Activated CD4-positive, CD25-positive, alpha-beta regulatory T cell treated with anti-CD3 and anti-CD28 coated beads, Interleukin-2, amount 50 U/mL, for 16 hours (primary cell): Measurements from ENCODE around the gene DHX58.
A peak's percentile ranks its signal among the peaks of the same experiment; 100 is the strongest.

Source experiments
- DNase-seq: peaks from one replicate; pipeline ENCODE4 v3.0.0-alpha.2; 2020; ENCODE audit warnings: low read depth, low spot score

The DHX58 gene

DNA sequence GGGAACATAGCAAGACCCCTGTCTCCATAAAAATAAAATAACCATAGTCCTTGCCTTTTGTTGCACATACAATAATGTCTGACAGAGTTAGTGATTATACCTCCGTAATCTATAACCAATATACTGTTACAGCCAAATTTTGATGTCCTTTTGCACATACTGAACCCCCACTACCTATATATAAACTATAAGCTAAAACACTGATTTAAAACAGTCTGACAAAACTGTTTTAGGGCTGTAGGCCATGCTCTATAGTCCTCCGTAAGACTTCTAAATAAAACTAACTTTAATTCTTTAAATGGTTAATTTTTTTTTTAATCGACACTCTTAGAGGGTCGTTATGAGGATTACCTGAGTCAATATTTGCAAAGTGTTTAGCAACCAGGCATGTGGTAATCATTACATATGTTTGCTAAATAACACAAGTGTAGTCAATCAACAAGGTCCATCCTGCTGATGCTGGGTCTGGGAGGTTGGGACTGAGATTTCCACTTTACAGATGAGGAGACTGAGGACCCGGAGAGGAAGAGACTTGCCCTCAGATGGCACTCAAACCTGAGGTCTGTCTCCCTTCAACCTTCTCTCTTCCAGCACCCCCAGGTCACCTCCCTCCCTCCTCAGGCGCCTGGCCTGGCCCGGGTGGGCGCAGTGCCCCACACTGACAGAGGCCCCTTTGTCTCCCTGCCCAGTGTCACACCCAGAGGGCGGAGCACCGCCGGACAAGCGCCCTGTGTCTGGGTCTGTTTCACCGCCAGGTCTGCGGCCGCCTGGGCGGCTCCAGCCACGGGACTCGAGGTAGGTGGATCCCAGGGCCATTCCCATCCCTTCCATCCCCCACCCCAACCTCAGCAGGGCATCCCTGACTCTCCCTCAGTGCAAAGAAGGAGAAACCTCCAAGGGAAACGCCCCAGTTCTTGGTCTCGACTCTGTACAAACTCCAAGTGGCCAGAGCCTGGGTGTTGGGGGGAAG lies 24.5 kb downstream of the DHX58 start:
- no peak for DNase-seq

DNA sequence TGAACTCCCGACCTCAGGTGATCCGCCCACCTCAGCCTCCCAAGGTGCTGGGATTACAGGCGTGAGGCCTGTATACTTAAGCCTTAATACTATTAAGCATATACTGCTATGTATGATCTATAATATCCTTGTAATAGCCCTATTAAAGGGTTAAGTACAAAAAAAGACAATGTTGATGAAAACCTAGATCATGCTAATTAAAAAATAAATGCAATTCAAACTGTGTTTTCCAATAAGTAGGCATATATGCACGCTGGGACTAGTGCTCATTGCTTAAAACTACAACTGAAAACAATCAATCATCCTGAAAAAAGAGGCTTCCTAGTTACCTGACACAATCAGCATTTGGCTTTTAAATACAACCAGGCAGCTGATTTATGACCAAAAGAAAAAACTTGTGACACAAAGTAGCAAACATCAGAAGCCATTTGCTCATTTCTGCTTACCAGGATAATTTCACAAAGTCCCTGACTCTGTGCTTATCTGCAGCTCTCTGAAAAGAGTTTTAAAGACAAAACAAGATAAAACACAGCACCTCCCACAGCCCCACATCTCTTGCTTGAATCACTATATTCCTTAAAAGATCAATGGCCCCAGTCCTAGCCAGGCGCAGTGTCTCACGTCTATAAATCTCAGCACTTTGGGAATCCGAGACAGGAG lies 25.3 kb downstream of the DHX58 start:
- DNase-seq: no peak

DNA sequence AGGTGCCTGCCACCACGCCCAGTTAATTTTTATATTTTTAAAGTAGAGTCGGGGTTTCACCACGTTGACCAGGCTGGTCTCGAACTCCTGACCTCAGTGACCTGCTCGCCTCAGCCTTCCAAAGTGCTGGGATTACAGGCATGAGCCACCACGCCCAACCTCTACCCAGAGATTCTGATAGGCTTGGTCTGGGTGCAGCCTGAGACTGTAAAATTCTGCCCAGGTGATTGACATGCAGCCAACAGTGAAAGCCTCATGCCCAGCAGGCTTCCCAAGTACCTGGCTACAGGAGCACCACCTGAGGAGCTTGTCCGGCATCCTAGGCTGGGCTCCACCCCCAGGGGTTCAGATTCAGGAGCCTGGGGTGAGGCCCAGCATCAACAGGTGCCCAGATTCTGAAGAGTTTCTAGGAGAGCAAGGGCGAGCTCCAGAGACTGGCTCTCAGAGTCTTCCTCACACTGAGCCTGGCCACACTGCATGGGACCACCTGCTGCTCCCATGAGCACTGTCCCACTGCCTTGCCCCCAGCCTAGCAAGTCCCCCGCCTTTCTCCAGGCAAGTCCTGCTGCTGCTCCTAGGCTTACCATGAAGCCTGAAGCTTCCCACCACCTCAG lies 30.9 kb downstream of the DHX58 start:
- no peak for DNase-seq

DNA sequence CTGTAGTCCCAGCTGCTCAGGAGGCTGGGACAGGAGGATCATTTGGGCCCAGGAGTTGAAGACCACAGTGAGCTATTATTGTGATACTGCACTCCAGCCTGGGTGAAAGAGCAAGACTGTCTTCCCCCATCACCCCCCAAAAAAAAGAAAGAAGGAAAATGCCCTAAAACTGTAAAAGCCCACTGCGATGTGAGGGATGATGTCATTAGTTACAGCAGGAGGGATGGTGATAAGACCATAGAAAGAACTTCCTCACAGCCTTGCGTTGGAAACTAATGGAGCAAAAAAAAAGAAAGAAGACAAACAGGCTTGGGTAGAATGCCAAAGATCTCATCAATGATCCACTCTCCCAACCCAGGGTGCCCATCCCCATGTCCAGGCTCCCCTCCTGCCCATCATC lies 33.0 kb downstream of the DHX58 start:
- DNase-seq: no peak

DNA sequence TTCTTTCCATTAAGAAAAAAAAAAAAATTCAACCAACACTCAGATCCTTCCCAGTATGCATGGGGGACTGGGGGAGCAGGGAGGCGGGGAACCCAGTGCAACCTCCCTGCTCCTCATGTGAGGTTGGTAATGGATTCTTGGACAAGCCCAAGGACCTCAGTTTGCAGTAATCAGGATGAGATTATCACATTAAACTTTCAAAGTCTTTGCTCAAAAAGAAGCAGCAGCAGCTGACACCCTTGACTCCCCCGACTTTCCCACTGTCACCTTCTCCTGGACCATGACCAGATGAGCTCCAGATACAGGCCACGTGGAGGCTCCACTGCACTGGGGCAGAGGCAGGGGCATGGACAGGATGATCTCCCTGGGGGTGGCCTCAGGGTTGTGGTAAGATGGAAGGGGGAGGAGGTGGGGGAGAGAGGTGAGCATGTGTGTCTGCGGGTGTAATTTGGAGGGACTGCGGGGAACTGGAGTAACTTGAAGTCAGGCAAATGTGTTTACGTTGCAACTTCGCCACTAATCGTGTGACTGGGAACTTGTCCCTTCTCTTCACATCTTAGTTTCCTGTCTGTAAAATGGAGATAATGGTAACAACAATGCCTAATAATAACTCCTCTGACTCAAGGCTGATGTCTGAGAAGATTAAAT lies 34.0 kb downstream of the DHX58 start:
- DNase-seq: no peak

DNA sequence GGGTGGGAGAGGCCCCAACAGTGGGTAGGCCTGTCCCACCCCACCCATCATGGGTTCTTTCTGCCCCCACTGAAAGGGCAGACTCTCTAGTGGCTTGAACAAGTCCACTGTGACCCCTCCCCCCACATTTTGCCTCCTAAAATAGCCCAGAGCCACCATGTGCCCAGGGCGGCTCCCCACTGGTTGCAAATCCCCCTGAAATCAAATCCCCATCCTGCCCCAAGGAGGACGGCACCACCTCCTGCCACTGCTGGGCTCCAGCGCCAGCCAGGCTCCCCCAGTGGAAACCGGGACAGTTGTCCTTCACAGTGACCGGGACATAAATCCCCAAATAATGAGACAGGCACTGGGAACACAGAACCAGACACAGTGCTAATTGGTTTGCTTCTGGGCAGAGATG lies 34.8 kb downstream of the DHX58 start:
- DNase-seq: no peak

DNA sequence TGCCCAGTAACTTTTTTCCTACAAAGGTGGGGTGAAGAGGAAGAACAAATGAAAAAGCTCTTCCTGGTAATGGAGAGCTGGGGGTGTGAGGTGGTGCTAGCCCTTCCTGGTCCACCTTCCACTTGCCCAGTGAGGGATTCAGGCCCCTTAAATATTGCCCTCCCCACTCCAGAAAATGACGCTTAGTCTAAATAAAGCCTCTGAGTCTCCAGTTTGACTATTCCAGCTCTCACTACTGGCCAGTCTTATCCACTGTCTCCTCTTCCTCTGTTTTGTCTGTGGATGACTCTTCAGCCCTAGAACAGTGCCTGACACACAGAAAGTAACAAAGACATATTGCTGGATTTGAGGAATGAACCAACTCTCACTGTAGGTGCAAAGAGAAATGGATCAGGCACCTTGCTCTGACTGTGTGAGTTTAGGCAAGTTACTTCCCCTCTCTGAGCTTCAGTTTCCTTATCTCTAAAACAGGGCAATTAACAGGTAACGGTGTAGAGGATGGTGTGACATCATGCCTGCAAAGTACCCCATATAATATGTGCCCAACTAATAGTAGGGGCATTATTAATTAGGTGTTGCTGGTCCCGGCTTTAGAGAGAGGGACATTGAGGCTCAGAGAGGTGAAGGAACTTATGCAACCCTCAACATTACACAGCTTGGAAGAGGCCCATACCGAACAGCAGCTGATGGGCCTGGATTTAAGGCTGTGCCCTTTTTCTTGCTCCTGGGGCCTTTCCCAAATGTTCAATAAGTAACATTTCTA lies 35.5 kb downstream of the DHX58 start:
- DNase-seq: no peak

DNA sequence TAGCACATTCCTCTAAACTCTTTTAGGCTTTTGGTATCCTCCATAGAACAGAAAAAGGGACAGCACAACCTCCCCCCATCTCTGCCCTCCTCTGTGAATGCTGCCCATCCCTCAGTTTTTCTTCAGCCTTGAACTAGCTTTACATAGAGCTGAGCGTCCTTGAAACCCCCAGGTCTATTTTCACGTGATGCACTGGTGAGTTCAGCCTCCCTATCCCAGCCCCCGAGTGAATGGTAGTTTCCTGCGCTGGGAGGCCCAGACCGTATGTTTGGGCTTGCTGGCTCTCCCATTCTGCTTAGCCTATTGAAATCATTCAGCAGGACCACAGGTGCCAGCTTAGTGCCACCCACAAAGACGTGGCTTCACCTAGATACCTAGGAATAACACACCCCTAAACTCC lies 36.7 kb downstream of the DHX58 start:
- DNase-seq: no peak

DNA sequence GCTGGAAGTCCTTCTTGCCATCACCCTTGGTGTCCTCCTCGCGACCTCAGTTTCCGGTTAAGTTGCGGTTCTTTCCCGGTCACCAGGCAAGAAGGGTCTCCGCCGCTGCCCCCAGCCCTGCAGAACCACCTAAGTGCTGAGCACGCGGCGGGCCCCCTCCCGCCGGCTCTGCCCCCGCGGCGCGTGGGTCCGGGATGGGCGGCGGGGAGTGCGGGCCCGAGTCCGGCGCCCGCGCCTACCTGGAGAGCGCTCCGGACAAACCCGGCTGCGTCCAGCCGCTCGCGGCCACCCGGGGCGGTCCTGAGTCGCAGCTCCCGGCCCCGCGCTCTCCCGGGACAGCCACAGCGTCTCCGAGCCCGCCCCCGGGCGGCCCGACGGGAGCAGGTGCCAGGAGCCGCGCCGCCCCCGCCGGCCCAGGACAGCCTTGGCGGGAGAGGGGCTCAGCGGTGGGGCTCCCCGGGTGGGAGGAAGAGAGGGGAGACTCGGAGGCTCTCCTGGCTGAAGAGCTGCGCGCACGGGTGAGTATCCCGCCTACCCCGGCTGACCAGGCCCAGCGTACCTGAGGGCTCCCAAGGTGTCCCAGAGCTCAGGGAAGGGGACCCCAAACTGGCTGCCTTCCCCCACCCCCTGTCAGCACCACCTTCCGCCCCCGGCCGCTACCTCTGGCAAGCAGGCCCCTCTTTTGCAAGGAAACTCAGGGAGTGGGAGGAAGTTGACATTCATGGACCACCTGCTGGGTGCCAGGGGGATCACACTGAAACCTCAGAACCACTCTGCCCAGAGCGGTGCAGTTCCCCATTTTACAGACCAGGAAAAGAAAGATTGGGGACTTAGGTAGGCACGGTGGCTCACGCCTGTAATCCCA lies 40.0 kb downstream of the DHX58 start:
- no peak for DNase-seq

DNA sequence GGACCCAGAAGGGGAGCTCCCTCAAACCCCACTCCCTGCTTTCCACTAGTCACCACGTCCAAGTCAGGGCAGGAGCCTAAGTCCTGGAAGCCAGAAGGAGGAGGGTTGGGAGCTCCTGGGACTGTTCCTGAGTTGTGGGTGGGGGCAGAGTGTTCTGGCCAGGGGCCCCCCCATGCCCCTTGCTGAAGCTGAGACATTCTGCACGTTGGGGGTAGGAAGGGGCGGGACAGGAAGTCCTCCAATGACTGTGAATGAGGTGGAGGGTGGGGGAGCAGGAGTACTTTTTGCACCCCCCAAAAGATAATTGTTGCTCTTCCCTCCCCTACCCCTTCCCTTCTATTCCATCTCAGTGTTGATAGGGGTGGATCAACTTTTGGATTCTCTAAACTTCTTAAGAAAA lies 40.7 kb downstream of the DHX58 start:
- DNase-seq: no peak

DNA sequence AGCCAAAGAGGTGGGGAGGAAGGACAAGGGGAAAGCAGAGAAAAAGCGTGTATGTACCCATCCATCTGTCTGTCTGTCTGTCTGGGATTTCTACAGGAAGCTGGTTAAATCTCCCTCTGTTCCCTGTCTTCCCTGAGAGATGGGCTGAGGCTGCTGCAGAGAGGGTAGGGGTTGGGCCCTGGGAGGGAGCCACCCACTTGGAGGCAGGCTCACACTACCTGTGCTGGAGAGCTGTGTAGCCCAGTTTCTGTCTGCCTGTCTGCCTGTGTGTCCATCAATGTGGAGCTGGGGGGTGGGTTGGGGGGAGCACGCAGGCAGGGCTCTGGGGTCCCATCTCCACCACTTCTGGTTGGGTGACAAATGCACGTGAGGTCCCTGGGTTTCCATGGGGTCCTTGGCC lies 43.5 kb downstream of the DHX58 start:
- no peak for DNase-seq

DNA sequence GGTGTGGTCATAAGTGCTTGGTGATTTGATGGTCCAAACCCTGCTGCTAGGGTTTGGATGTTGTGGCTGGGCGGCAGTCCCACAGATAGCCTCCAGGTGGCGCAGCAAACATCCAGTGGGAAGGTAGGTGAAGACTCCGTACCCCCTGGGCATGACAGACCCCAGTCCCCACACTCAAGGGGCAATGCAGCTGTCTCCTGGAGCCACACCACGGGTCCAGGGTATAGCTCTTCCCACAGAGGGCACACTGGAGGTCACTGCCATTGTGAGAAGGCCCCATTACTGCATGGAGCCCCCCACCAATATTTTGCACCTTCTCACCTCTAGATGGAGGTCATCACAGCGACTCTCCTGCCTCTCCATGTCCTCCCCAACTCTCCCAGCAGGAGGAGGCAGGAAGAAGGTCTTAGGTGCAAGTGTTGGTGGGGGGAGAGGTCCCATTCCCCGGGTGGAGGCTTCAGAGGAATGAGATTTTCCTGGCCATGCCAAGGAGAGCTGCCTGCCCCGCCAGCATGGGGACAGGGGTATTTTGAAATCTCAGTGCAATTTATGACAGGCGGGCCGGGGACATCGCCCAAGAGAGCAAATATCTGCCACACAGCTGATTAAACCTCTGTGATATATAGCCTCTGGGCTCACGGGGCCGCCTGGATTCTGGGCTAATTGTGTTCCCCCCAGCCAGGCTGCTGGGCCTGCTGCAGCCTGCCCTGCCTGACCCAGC lies 45.0 kb downstream of the DHX58 start:
- DNase-seq: peak; percentile 36

DNA sequence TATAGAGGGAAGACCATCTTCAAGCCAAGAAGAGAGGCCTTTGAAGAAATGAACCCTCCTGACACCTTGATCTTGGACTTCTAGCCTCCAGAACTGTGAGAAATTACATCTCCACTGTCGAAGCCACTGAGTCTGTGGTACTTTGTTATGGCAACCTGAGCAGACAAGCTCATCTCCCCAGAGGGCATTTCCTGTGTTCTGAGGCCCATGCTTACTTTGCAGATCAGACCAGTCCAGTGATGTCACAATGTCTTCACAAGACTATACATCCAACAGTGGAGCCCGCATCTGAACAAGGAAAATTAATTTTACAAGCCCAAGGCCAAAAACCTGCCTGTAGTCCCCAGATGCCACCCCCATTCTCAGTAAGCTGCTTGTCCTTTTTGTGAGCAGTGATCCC lies 47.3 kb downstream of the DHX58 start:
- no peak for DNase-seq

DNA sequence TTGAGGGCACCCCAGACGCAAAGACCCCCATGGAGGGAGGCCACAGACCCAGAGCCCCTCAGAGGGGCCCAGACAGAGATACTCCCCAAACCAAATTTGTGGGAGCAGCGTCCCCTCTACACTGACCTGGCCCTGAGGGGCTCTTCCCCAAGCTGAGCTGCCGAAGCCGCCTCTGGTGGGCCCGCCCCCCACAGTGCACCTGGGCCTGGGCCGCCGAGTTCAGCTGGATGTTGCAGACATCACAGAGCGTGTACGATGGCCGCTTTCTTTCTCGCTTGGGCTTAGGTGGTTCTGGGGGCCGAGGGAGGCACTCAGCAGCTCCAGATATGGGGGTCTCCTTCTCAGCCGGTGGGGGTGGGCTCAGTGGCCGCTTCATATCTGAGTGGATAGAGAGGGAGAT lies 49.8 kb downstream of the DHX58 start:
- DNase-seq: no peak

DNA sequence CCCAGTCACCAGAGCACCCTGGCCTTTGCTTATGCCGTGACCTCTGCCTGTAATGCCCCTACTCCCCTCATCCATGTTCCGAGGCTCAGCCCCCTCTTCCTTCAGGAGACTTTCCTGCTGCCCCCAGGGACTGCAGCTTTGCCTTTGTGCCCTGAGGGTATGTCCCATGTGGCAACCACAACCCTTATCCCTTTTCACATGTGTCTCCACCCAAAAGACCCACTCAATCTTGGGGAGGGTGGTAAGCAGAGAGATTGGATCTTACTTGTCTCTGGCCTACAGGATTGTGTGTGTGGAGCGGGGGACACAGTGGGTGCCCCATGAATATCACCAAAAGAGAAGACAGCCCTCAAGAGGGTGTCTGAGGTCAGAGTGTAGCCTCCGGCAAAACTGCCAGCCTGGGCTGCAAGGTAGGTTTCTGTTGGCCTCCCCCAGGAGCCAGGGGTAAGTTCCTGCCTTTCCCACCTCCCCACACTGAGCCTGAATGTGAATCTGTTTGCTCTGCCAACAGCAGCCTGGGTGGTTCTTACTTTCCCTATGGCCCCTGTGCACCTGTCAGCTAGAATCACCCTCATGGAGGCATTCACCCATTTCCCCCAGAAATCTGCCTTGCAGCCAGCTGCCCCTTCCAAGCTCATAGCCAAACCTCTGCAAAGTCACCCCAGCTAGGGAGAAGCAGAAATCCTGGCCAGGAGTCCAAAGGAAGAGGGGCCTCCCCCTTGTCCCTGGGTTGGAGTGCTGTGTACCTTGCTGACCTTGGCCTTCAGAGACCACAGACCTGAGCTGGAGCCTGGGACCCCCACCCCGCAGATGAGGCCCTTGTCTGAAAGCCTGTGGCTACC lies 50.6 kb downstream of the DHX58 start:
- no peak for DNase-seq

DNA sequence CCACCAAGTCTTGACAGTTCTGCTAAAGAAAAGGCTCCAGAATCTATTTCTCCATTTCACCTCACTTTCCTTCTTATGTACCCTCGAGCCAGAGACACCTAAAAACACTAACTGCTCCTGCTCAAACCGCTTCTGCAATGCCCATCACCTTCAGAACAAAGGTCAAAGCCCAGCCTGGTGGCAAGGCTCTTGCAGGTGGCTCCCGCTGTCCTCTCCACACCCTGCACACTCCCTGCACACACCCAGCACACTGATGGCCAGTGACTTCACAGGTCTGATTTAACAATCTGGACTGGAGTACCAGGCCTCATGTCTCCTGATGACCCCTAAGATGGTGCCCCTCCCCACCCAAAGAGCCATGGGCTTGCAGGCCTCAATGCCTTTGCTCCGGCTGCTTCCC lies 52.3 kb downstream of the DHX58 start:
- no peak for DNase-seq

DNA sequence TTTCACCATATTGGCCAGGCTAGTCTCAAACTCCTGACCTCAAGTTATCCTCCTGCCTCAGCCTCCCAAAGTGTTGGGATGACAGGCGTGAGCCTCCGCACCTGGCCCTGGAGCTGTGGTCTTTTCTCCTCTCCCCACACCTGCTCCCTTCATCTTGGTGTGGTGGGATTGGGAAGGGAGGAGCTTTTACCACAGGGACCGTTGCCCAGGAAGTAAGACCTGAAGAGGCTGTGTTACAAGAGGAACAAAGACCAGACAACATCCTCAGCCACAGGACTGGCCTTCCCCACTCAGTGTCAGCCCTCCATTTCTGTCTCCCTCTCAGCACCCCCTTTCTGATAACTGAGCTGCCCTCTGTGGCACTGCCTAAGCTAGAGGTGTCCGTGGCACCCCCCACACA lies 52.7 kb downstream of the DHX58 start:
- DNase-seq: no peak

DNA sequence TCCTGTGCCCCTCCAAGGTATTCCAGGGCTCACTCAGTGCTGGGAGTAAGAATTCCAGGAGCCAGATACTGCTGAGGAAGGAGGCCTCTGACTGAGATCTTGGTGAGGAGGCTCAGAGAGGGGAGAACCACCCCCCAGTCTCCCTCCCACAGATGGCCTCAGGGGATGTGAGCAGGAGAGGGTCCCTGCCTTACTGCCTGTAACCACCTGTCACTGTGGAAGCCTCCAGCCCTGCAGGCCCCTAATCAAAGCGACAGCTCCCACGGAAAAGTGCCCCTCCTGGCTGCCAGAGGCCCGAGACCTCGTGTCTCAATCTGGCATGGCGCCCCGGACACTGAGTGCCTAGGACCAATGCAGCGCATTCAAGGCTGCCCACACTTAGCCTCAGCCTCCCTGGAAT lies 54.5 kb downstream of the DHX58 start:
- DNase-seq: no peak

DNA sequence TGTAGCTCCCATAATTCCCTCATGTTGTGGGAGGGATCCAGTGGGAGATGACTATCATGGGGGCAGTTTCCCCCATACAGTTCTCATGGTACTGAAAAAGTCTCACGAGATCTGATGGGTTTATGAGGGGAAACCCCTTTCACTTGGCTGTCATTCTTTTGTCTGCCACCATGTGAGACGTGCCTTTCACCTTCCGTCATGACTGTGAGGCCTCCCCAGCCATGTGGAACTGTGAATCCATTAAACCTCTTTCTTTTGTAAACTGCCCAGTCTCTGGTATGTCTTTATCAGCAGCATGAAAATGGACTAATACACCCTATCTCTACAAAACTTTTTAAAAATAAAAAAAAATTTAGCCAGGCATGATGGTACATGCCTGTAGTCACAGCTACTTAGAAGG lies 55.9 kb downstream of the DHX58 start:
- DNase-seq: no peak
